NT2/D1 (cell line): ENCODE measurements around the gene SDK2.

Experiments
- SUZ12 ChIP-seq: IDR thresholded peaks from 2 replicates; pipeline ENCODE4 v1.6.1; 2011; ENCODE audit not compliant: insufficient read length, insufficient read depth; ENCODE audit errors: extremely low read depth
- YY1 ChIP-seq: IDR thresholded peaks from 2 replicates; pipeline ENCODE4 v1.6.1; 2011; ENCODE audit not compliant: insufficient read length, insufficient read depth

DNA sequence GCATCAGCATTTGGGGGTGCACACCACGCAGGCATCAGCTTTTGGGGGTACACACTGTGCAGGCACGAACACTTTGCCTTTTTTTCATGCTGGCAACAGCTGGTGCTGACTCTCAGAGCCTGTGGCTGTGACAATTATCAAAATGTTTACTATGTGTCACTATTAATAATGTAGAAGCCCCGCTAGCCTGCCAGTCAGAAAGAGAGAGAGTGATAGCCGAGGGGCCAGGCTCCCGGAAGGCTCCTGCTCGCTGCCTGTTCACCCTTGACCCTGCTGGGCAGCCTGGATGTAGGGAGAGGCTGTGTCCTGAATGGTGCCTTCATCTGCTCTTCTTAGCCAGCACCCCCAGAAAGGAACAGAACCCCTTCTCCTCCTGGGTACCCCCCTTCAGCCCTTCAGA lies 61.9 kb downstream of the SDK2 start:
- TF ChIP-seq YY1 (no peak), SUZ12 (no peak)
